ENCODE results near the gene RNF130. TPM values are rescaled to one million over a fixed set of nuclear protein-coding genes. Genes with fewer than 3 reads are reported as not detected.

RNF130 gene
- total and polyA plus RNA-seq, 2 donors (not counting 1 experiment from before 2014, with no cell fraction given), result 14.7 to 32.4 TPM

DNA sequence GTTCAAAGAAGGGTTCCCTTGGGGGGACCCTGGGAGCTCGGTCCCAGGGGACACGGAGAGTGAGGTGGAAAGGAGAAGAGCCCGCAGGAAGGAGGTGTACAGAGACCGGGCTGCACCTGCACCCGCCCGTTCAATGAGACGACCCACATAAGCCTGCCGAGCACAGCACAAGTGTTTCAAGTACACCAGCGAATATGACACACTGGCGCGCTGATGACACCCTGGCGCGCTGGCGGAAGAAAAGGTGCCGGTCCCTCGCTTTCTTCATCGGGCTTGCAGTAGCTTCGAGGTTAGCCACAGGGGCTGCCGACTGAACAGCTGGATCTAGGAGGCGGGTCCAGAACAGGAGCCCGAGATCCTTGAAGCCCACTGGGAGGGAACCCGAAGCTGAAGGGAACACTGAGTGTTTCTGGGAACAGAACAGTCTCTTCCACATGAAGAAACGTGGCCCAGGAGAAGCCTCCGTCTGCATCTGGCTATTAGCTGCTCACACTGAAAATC lies 165.2 kb downstream of the RNF130 start:
- Histone ChIP-seq H4K20me1 (ENCODE audit: control insufficient read depth, extremely low read depth, insufficient read depth, low read length) (no peaks in the 10 kb centered on the region), H3K27me3 (ENCODE audit: control insufficient read depth, insufficient read depth, low read length) (no peaks in the 10 kb centered on the region), H3K9ac (ENCODE audit: insufficient read depth, low read length) (peak overlapping the region; percentile 69), H3K9me3 (ENCODE audit: control insufficient read depth, insufficient read depth, low read depth, low read length) (no peaks in the 10 kb centered on the region), H3K36me3 (ENCODE audit: control insufficient read depth, insufficient read depth, low read length) (peaks cover 14% of the 10 kb centered on the region), H2AFZ (ENCODE audit: low read length) (no peak overlapping the region), H3K79me2 (ENCODE audit: control insufficient read depth, insufficient read depth, low read length) (peaks cover 32% of the 10 kb centered on the region), H3K4me2 (ENCODE audit: extremely low read depth, insufficient read depth, low read length) (peak overlapping the region; percentile 94), H3K27ac (ENCODE audit: insufficient read depth, low read length) (no peak overlapping the region), H3K4me1 (ENCODE audit: control insufficient read depth, extremely low read depth, insufficient read depth, low read length) (peaks cover 5% of the 10 kb centered on the region), H3K4me3 (replicated peaks in 1 of 4; ENCODE audit: control extremely low read depth in 1 of 4, insufficient read depth in 1 of 4, low read depth in 3 of 4, low read length in 4 of 4) (peak overlapping the region; percentile 76 to 93 (median 80))
- TF ChIP-seq EZH2 (IDR thresholded peaks at IDR 0.05; ENCODE audit: low read length, missing control alignments) (no peak), CTCF (conservative IDR thresholded peaks at IDR 0.05 in 1 of 2, IDR thresholded peaks at IDR 0.05 in 1 of 2; ENCODE audit: low read depth in 1 of 2, low read length in 2 of 2) (no peak)
- DNase-seq (ENCODE audit: low read depth in 2 of 2), result no peak

- peaks cover 35% of the 10 kb centered on the region for H3K79me2 ChIP-seq (ENCODE audit: control insufficient read depth, insufficient read depth, low read length)
Measured at GRCh38 chr5:179905161-179905560, 166.4 kb downstream of the RNF130 start.

More at GRCh38 chr5:179905161-179905560, 166.4 kb downstream of the RNF130 start:
- no peak for DNase-seq (ENCODE audit: low read depth in 2 of 2)
- TF ChIP-seq CTCF (conservative IDR thresholded peaks at IDR 0.05 in 1 of 2, IDR thresholded peaks at IDR 0.05 in 1 of 2; ENCODE audit: low read depth in 1 of 2, low read length in 2 of 2) (no peak), EZH2 (IDR thresholded peaks at IDR 0.05; ENCODE audit: low read length, missing control alignments) (no peak)
- H3K36me3 ChIP-seq (ENCODE audit: control insufficient read depth, insufficient read depth, low read length), result peaks cover 14% of the 10 kb centered on the region
- H3K9me3 ChIP-seq (ENCODE audit: control insufficient read depth, insufficient read depth, low read depth, low read length), result no peaks in the 10 kb centered on the region
- H3K9ac ChIP-seq (ENCODE audit: insufficient read depth, low read length), result no peak overlapping the region
- H3K4me3 ChIP-seq (replicated peaks in 1 of 4; ENCODE audit: control extremely low read depth in 1 of 4, insufficient read depth in 1 of 4, low read depth in 3 of 4, low read length in 4 of 4), result no peak overlapping the region
- no peak overlapping the region for H3K4me2 ChIP-seq (ENCODE audit: extremely low read depth, insufficient read depth, low read length)
- H3K27ac ChIP-seq (ENCODE audit: insufficient read depth, low read length), result no peak overlapping the region
- peaks cover 5% of the 10 kb centered on the region for H3K4me1 ChIP-seq (ENCODE audit: control insufficient read depth, extremely low read depth, insufficient read depth, low read length)
- no peak overlapping the region for H2AFZ ChIP-seq (ENCODE audit: low read length)
- no peaks in the 10 kb centered on the region for H3K27me3 ChIP-seq (ENCODE audit: control insufficient read depth, insufficient read depth, low read length)
- no peaks in the 10 kb centered on the region for H4K20me1 ChIP-seq (ENCODE audit: control insufficient read depth, extremely low read depth, insufficient read depth, low read length)

Other genes with a start within 250 kb of the RNF130 start
- 15.4 and 21.0 TPM in 2 replicates for gene MRNIP, start 212.9 kb downstream of the RNF130 start, total RNA-seq
- gene MRNIP, start 212.9 kb downstream of the RNF130 start, polyA plus RNA-seq, result 8.2 and 8.6 TPM in 2 replicates
- gene TBC1D9B, start 163.9 kb downstream of the RNF130 start, total RNA-seq, result 47.0 and 48.7 TPM in 2 replicates
- 50.4 and 52.7 TPM in 2 replicates for gene TBC1D9B, start 163.9 kb downstream of the RNF130 start, polyA plus RNA-seq
- gene RASGEF1C, start 137.5 kb upstream of the RNF130 start, total RNA-seq, result under 0.01 TPM in 2 replicates
- gene RASGEF1C, start 137.5 kb upstream of the RNF130 start, polyA plus RNA-seq, result 0.03 TPM in 1 of 2 replicates, not detected in the other
- 24.7 and 27.6 TPM in 2 replicates for gene MAPK9, start 220.3 kb upstream of the RNF130 start, total RNA-seq
- gene MAPK9, start 220.3 kb upstream of the RNF130 start, polyA plus RNA-seq, result 36.8 and 43.1 TPM in 2 replicates

All from fibroblast of lung (primary cell).